T47D (cell line): ENCODE results near the gene ATP6V0A4.

ENCODE experiments used
- DNase-seq, 2 experiments: peaks; one replicate each; pipeline versions ENCODE4 v3.0.0 to v3.0.0-alpha.2; 2011 to 2012; ENCODE audit warnings: low read depth in 1 of 2, low spot score in 1 of 2
- JUND ChIP-seq: IDR thresholded peaks from 2 replicates; pipeline ENCODE4 v1.6.1; 2012; ENCODE audit warnings: low read depth
- in situ Hi-C: cut with HindIII; loops from 2 replicates; pipeline ENCODE4 v1.10.0; 2016; ENCODE audit warnings: low sequenced_read_pairs, low pct_unique_long_range_greater_than_20kb

Gene ATP6V0A4

DNA sequence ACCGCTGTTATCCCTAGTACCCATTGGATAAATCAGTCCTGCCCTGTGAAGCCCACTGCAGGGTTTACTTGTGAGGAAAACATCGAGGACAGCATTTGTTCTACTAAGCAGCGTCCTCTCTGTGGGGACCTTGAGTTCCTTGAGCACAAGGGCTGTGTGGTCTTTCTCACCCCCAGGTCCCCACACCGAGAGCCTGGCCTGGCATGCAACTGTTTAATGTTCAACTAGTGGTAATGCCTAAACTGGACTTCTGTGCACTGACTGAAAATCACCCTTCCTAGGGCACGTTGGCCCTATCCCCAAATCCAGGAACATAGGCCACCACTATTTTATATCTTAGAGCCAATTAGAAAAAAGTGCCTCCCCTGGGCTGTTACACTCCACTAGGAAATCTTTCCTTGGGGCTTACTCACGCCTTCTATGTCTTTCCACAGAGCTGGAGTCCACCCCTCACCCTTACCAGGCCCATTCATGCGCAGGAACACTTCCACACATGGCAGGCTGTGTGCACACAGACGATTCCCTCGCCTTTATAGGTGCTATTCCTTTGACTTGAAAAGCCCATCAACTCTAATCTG lies 1.9 kb downstream of the ATP6V0A4 start:
- no peak for DNase-seq
- in situ Hi-C loops: no loop called here

DNA sequence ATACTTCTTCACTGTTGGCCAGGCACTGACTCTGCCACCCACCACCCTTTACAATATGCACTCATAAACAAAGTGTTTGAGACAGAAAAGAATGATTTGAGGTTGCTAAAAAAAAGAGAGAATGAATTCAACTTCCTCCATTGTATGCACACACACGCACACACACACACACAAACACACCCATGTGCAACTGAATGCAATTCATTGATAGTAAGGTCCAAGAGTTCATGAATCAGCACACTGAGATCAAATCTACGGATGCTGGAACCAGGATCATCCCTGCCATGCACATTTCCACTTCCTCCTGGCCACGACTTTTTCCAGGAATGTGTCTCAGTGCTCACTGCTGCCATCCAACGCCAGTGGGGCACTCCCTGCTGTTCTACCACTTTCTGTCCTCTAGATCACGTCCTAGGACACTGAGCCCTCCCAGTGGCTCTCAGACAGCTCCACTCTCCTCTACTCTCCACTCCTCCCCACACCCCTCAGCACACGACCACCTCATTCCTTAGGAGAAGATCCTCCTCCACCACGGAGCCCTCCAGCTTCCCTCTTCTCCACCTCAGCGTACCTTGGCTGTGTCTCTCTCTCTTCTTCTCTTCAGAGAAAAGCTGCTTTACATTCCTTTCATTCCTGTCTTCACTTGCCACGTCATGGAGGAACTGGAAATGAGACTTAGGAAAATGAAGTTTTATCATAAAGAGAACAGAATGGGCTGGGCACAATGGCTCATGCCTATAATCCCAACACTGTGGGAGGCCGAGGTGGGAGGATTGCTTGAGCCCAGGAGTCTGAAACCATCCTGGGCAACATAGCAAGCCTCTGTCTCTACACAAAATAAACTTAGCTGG lies 12.2 kb downstream of the ATP6V0A4 start:
- in situ Hi-C loops: no loop called here

More for the DNA sequence above, 1.9 kb downstream of the ATP6V0A4 start:
- no peak for TF ChIP-seq JUND

DNA sequence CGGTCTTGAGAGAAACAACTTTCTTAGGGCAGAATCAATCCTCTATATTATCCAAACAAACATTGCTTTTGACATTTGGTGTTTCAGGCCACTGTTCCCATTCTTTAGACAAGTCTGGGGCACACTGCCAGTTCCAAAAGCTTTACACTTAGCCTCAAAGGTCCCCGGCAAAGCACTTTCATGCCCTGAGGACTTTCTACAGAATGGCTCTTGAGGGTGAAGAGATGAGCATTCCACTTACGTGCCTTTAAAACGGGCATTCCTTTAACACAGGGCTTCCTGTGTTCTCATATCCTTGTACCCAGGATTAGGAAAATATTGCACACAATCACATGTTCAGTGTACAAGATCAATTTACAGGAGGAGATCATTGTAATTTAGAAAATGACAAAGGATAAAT lies 13.3 kb downstream of the ATP6V0A4 start:
- in situ Hi-C loops: no loop called here
- no peak for TF ChIP-seq JUND
- peak in 1 of 2 experiments; percentile 35 for DNase-seq

More for the DNA sequence above, 12.2 kb downstream of the ATP6V0A4 start:
- no peak for TF ChIP-seq JUND
- DNase-seq: peak in 1 of 2 experiments; percentile 54

DNA sequence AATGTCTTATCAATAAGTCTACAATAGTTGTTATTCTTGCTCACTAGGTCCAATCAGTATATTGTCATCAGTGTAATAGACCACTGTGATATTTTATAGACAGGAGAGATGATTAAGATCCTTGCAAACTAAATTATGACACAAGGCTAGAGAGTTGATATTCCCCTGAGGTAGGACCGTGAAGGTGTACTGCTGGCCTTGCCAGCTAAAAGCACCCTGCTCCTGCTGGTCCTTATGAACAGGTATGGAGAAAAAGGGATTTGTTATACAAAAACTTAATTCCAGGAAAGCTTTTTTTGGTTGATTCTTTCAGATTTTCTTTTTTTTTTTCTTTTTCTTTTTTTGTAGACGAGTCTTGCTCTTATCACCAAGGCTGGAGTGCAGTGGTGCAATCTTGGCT lies 17.0 kb downstream of the ATP6V0A4 start:
- no peak for TF ChIP-seq JUND
- in situ Hi-C loops: no loop called here
- DNase-seq: no peak

DNA sequence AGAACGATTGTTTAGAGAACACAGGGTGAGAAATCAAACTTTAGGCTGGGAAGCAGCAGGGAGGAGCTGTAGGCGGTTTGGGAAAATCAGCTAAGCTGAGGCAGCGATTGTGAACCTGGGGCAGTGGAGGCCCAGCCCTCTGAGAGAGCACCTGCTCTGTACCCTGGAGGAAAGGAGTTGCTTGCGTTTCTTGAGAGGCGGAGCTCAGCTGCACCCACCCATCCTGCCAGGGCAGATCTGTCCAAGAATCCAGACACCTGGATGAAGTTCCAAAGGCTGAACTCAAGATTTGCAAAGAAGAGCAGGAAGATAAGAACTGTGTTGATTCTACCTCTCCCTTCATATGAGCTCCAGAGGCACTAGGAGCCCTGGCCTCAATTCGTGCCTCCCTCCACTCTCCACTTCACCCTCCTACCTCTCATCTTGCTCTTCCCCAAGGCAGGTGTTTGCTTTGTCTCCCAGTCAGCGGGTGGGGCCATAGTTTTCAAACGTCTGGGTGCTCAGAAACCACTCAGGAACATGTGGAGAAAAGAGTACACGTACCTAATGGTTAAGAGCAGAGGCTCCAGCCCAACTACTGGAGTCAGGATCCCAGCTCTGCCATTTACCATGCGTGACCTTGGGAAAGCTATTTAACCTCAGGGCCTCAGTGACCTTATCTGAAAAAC lies 21.7 kb downstream of the ATP6V0A4 start:
- in situ Hi-C loops: no loop called here
- peak in 1 of 2 experiments; percentile 30 for DNase-seq
- no peak for TF ChIP-seq JUND

DNA sequence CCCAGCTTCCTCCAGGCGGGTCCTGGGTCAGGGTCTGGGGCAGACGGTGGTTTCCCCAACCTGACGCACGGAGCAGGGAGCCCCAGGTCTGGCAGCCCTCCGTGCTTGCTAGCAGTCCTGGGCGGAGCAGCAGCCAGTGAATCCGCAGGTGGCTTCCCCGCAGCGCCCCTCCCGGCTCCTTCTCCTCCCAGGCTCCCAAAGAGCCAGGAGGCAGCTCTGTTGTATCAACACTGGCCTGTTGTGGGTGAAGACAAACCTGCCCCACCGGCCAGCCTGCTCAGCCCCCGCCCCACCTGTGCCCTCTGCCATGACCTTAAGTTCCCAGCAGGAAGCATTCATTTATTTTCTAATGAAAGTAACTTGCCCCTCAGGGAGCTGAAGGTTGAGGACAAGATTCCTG lies 24.2 kb downstream of the ATP6V0A4 start:
- in situ Hi-C loops: no loop called here
- peak in 1 of 2 experiments; percentile 41 for DNase-seq
- no peak for TF ChIP-seq JUND

DNA sequence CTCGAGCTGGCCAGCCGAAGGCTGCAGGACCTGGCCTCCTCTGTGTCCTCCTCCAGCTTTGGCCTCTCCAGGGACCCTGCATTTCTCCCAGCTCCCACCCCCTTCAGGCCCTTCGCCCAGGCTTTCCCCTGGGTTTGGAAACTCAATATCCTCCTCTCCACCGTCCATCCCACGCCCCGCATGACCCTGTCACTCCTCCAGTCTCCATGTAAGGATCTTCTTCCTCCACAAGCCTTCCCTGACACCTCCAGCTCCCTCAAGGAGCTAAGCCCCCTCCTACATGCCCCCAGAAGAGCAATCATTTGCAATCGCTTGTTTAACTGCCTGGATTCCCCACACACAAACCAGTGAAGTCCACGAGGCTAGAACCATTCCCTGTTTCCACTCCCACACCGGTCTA lies 24.8 kb downstream of the ATP6V0A4 start:
- in situ Hi-C loops: no loop called here
- no peak for DNase-seq
- no peak for TF ChIP-seq JUND

DNA sequence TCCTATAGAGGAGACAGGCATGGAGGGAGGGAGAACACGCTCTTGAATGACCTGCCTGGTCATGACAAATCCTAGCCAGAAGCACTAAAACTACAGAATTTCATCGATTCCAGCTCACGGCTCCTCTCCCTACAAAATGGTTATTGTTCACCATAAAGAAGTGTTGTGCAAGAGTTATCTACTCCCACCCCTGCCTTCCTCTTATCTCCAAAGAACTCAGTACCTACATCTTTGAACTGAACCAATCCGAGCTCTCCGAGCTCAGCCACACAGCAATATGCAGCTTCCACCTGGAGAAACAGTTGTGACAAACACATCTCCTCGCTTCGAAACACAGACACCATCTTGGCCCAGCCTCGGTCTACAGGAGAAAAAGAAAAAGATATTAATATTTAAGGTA lies 27.1 kb downstream of the ATP6V0A4 start:
- in situ Hi-C loops: no loop called here
- no peak for DNase-seq

DNA sequence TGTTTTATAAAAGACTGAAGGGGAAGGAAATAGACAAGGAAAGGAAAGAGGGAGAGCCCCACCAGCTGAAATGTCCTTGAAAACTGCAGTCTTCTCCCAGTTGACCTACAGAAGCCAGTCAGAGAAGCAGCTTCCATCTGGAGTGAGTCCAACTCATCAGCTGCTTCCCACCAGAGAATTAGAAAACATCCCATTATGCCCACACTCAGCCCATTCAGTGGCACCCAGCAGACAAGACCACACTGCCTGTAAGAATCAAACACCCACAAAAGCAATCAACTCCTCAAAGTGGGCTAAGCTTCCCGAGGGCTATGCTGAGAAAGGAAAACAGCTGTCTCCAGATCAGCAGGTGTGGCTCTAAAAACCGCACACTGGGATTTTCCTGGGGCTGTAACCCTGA lies 29.8 kb downstream of the ATP6V0A4 start:
- in situ Hi-C loops: no loop called here
- DNase-seq: no peak
- no peak for TF ChIP-seq JUND

More for the DNA sequence above, 27.1 kb downstream of the ATP6V0A4 start:
- no peak for TF ChIP-seq JUND

DNA sequence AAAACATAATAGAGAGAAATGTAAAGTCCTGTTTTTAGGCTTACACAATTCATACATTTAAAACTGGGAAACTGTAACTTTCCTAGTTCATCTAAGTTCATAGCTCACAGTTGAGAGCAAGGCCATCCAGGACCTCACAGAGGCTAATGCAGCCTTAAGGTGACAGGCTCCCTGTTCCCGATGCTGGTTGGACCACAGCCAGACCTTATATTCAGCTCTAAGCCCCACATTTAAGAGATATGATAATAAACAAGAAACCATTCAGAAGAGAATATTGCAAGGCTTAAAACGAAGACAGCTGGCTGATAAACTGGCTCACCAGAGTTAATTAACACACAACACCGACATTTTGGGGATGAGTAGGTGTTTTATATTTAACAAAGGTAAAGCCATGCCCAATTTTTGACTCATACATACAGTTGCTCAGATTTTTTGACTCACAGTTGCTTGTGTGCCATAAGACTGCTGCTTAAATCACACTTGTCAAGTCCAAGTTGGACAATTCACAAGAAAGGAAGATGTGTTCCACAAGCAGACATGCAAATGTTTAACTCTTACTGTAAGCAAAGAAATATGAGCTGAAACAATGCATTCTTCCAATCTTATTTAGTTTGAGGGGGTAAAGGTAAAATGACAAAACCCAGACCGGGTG lies 41.3 kb downstream of the ATP6V0A4 start:
- in situ Hi-C loops: no loop called here
- DNase-seq: no peak
- TF ChIP-seq JUND: no peak

DNA sequence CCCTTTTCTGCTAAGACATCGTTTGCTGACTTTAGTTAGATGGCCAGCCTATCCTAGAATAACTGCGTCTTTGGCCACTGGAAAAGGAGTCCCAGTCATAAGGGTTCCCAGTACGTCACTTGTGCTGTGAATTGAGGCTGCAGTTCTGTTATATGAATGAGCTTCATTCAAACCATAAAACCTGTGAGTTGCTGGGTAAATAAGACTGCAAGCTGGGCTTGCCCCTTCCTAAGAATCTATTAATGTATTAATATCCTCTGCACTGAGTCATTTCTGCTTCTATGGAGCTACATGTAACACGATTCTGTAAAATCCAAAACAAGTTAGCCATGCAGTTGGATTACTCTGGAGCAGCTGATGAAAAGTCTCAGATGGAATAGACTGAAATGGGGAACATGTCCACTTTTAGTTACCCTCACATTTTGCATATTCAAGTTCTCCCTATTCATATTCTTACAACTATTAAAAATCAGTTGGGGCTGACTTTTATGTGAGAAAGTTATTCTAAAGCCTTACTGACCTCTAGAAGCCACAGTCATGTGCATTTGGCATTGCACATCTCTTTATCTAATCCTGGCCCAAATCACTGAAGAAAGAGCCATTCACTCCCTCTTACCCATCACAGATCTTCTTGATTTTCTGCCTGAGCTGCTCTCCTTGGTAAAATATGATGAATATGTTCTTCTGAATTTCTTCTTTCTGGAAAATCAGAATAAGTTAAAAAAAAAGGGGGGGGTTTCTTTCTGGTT lies 42.0 kb downstream of the ATP6V0A4 start:
- in situ Hi-C loops: no loop called here
- TF ChIP-seq JUND: no peak
- no peak for DNase-seq

DNA sequence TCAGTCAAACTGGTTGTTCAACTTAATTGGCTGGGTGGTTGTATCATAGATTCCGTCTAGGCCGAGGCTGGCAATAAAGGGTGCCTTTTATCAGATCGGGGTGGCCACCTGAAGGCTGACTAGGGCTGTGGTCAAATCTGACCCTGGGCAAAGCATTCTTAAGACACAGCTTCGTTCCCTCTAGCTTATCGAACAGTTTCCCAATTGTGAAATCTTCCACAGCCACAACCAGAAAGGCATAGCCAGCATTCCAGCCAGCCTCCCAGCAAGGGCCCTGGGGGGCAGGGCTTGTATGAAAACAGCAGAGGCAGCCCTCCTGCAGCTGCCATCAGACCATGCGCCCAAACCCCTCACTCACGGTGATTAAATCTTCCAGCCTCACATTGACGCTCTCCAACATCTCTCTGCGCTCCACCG lies 42.7 kb downstream of the ATP6V0A4 start:
- DNase-seq: peak in 1 of 2 experiments; percentile 29
- in situ Hi-C loops: no loop called here
- TF ChIP-seq JUND: no peak
